GM18511 (cell line): ENCODE measurements around the gene PCSK6.

Experiments used
- ATAC-seq: cut with Tn5 transposase; IDR thresholded peaks from one replicate; pipeline ENCODE4 v1.9.1; 2021; ENCODE audit warnings: mild to moderate bottlenecking, moderate library complexity; ENCODE audit not compliant: unreplicated experiment

The PCSK6 gene

GRCh38 chr15:101523560-101523940 is 34.0 kb upstream of the PCSK6 start:
- no peak for ATAC-seq

DNA sequence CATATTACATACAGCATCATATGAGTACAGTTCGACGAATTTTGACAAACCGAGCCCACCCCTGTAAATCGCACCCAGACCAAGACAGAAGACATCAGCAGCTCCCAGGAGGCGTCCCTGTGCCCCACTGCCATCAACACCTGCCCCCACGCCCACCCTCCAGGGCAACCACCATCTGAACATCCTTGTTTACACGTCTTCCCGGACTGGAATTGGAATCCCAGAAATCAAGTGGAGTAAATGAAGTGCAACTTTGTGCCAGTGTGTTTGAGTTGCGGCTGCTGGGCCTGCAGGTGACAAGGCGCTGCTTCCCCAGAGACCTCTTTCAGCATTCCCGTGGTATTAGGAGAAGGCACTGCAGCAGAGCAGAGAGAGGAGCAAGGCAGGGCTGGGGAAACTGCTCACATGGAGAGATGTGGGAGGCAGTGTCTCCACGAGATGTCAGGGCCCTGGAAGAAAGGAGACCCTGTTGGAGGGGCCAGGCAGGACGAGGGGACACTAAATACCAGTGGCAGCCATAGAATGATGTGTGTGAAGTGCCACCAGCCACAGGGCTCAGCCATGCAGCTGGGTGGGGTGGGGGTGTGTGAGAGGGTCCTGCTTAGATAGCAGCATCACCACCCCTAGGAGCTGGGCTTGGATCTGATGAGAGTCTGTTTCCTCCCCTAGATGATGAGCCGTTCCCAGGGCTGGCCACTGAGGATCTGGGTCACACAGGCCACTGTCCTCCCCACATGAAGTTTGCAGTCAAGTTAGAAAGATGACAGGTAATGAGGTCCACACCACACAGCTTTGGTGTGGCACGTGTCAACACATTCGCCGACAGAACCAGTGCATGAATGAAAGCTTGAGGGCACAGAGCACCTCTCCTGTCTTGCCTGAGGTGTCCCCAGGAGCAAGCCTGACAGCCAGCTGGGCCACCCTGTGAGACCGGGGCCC is 33.4 kb upstream of the PCSK6 start:
- ATAC-seq, result no peak

- no peak for ATAC-seq
Observed at GRCh38 chr15:101522091-101522490, 32.6 kb upstream of the PCSK6 start.

GRCh38 chr15:101521591-101521990 is 32.1 kb upstream of the PCSK6 start:
- no peak for ATAC-seq

DNA sequence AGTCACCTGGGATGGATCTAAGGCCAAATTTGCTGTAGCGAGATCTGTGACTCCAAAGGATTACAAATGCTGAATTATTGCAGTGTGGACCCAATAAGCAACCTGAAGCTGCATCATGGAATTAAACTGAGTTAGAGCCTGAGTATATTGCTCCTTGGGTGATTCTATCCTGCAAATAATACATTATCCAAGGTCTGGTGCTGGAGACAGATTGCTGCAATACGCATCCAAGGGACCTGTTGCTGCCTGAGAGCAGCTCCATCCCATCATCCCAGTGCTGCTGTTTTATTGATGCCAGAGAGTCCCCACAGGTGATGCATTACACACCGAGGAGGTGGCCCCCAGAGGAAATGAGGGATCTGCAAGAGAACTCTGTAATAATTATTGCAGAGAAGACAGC is 31.6 kb upstream of the PCSK6 start:
- no peak for ATAC-seq

GRCh38 chr15:101520395-101520794 is 30.9 kb upstream of the PCSK6 start:
- no peak for ATAC-seq

- ATAC-seq, result no peak
Observed at GRCh38 chr15:101517504-101517903, 28.0 kb upstream of the PCSK6 start.

- no peak for ATAC-seq
Observed at GRCh38 chr15:101514318-101514717, 24.8 kb upstream of the PCSK6 start.

DNA sequence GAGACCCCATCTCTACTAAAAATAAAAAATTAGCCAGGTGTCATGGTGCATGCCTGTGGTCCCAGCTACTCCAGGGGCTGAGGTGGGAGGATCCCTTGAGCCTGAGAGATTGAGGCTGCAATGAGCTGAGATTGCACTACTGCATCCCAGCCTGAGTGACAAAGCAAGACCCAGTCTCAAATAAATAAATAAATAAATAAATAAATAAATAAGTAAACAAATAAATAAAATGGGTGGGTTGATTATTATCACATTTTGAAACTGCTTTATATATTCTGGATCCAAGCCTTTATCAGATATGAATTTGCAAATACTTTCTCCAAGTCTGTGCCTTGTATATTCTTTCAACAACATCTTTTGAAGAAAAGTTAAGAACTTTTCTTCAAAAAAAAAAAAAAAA is 22.2 kb upstream of the PCSK6 start:
- no peak for ATAC-seq

DNA sequence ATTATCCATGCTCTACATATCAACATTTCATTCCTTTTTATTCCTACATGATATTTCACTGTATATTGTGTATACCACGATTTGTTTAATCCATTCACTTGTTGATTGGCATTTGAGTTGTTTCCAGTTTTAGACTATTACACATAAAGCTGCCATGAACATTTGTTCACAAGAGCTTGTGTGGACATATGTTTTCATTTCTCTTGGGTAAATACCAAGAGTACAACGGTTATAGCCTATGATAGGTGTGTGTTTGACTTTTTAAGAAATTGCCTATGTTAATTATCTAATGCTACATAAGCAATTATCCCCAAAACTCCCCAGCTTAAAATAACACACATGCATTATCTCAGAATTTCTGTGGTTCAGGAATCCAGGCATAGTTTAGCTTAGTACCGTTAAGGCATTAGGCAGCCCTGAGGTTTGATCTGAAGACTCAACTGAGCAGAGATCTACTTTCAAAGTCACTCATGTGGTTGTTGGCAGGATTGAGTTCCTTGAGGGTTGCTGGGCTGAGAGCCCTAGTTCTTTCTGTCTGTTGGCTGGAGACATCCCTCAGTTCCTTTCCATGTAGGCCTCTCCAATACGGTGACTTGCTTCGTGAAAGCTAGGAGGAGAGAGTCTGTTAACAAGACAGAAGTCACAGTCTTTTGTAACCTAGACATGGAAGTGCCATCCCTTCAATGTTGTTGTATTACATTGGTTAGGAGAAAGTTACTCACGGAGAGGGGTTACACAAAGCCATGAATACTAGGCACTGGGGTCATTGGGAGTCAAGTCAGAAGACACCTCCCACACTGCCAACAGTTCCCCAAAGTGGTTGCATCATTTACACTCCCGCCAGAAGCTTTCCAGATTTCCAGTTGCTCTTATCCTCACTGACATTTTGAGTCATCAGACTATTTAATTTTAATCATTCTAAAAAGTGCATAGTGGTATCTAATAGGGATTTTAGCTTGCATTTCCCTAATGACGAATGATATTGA is 21.0 kb upstream of the PCSK6 start:
- ATAC-seq, result no peak

- ATAC-seq, result no peak
Observed at GRCh38 chr15:101509279-101509678, 19.8 kb upstream of the PCSK6 start.

- ATAC-seq, result no peak
Observed at GRCh38 chr15:101506491-101506890, 17.0 kb upstream of the PCSK6 start.

DNA sequence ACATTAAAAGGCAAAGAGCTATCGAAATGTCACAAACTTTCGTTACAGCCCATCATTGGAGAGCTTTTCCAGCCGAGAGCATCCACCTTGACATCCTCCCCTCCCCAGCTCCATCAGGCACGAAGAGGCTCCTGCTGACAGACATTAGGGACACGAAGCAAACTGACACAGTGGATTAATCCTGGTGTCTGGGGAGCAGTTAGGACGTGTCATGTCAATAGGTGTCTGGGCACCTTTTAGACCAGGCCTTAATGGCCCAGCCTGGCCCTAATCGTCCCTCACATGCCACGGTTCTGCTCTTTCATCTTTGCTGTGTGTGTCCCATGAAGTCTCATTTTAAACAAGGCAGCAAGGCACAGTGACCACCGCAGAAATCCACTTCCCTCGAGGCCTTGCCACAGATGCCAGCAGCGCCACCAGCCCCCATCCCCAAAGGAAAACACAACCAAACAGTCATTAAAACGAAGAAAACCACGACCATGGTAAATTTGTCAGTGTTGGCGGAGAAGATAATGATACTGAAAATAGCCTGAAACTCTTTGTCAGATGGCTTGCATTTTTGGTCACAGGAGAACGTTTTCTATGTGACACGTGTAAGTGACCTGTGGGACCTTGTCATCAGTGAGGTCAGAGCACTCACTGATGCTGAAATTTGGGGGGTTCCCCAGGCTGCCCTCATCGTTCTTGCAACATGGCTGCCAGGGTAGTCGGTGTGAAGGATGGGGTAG is 16.3 kb upstream of the PCSK6 start:
- ATAC-seq, result no peak

- ATAC-seq, result no peak
Observed at GRCh38 chr15:101504866-101505609, 15.5 kb upstream of the PCSK6 start.

- no peak for ATAC-seq
Observed at GRCh38 chr15:101504373-101504772, 14.9 kb upstream of the PCSK6 start.

- ATAC-seq, result no peak
Observed at GRCh38 chr15:101503296-101503599, 13.7 kb upstream of the PCSK6 start.

DNA sequence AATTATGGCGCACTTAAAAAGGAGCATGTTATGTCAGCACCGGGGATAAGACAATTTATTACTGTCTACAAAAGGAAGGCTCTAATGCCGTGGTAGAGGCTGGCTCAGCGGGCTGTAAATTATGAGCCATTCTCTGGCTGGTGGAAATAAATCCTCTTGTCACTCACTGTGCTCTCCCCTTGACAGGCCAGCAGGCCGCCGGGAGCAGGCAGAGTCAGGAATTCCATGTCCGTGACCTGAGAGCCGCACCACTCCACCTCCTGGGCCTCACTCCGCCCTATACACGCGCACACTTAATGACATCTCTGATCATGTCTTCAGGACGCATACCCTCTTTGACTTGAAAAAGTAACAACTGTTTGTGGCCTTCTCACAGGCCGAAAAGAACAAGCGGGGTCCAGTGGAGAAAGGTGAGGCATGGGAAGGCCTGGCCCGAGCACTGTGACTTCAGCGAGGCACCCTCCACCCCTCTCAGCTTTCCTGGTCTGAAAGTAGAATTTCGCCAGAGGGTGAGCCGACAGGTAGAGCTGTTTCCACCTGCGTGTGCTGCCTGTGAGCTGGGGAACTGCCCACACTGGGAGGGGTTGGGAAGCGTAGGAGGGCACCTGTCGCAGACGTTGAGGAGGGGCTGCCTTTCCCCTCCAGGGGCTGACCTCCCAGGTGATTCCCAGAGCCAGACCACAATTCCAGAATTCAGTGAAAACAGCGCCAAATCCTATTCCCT is 13.2 kb upstream of the PCSK6 start:
- ATAC-seq, result no peak

GRCh38 chr15:101501703-101502373 is 12.3 kb upstream of the PCSK6 start:
- ATAC-seq, result peak; percentile 61

DNA sequence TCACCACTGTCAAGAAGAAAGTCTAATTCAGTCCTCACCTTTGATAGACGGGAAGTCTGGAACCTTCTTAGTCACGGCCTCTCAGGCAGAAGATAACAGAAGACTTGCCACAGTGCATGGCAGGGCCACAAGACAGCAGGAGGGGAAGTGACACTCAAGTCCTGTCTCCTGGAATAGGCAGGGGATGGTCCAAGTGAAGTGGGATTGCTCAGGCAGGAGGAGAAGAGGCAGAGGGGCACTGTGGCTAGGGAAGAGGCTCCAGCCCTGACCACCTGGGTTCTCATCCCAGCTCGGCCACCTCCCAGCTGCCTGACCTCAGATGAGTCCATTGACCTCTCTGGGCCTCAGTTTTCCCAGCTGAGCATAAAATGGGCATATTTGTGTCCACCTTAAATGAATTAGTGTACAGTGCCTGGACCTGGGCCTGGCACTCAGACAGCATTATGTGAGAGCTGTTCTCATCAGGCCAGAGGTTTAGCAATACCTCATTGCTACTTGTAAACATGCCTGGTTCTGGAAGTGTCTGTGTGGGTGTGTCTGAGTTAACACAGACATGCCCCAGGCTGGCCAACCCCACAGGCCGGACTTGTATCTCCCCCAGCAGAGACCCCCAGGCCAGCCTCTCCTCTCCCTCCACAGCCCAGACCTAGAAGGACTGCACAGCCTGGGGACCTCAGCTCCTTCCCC is 11.5 kb upstream of the PCSK6 start:
- no peak for ATAC-seq
